K562 (cell line): ENCODE data around the gene HSPA4. TPM values are rescaled to one million over a fixed set of nuclear protein-coding genes. Genes with fewer than 3 reads are reported as not detected.

Experiments
- ADNP ChIP-seq: fragments of 200-800 bp; sonication (Bioruptor generic); IDR thresholded peaks from 2 replicates; pipeline ENCODE4 v1.6.1; 2016; ENCODE audit warnings: missing genetic modification characterization, missing compliant biosample characterization
- JUN ChIP-seq, 2 experiments: sonication (generic) in 1 of 2; formaldehyde crosslinking in 1 of 2; IDR thresholded peaks; 2 replicates each; pipeline versions ENCODE4 v1.6.1 to v1.8.0; 2012 to 2022; ENCODE audit warnings: borderline replicate concordance in 2 of 2, mild to moderate bottlenecking in 2 of 2, improper control_type of control experiment in 1 of 2, low read depth in 1 of 2, low read length in 1 of 2, missing genetic modification reagents in 1 of 2
- NFIX ChIP-seq: fragments of 250-450 bp; sonication (Bioruptor Pico); IDR thresholded peaks from 2 replicates; pipeline ENCODE4 v1.4.0; 2020; ENCODE audit warnings: low read depth, mild to moderate bottlenecking, moderate library complexity
- POLR2G ChIP-seq: fragments of 200-400 bp; formaldehyde crosslinking; IDR thresholded peaks from 2 replicates; pipeline ENCODE4 v1.6.1; 2017; ENCODE audit warnings: low read depth, mild to moderate bottlenecking, antibody characterized with exemption, low read length, moderate library complexity
- polyA plus RNA-seq, 8 experiments: library from polyadenylated mRNA; depleted of rRNA in 4 of 8; stranded (reverse) in 5 of 8; unstranded in 3 of 8; fragments of >200 nt; fragmentation: Nextera tagmentation in 2 of 8; fragmentation: Illumina TruSeq in 1 of 8; extraction: Ambion mirVana in 2 of 8; extraction: Trizol in 1 of 8; gene quantifications; 2 replicates each; pipeline versions ENCODE4 v1.2.1 to v1.2.3, GENCODE V29; 2011 to 2014; ENCODE audit warnings: inconsistent platforms in 1 of 8, missing spikeins in 1 of 8
- total RNA-seq, 7 experiments: library from RNA; depleted of rRNA in 6 of 7; stranded (reverse); fragments of >200 nt in 6 of 7; fragmentation: Illumina TruSeq in 2 of 7; extraction: Trizol in 2 of 7; gene quantifications; 2 replicates each; pipeline versions ENCODE4 v1.2.1 to v1.2.3, GENCODE V29; 2011 to 2021; ENCODE audit warnings: low replicate concordance in 1 of 7
- TF ChIP-seq, protein P1 (sequence below): sonication (generic); formaldehyde crosslinking; IDR thresholded peaks from 2 replicates; pipeline ENCODE4 v1.8.1; 2023; ENCODE audit warnings: mild to moderate bottlenecking, missing genetic modification reagents
- TF ChIP-seq, protein P2 (sequence below): fragments of 450-650 bp; IDR thresholded peaks from 2 replicates; pipeline ENCODE4 v1.6.1; 2016; ENCODE audit warnings: mild to moderate bottlenecking, moderate library complexity
- TF ChIP-seq, protein P3 (sequence below): sonication (generic); formaldehyde crosslinking; IDR thresholded peaks from 2 replicates; pipeline ENCODE4 v1.8.0; 2023; ENCODE audit warnings: missing genetic modification reagents, mild to moderate bottlenecking, borderline replicate concordance

HSPA4 gene
- total and polyA plus RNA-seq, 9 of the 15 experiments (the other 6 are each of a cell fraction or from before 2014, with no cell fraction given) = 90.3 to 286 (median 148) TPM

DNA sequence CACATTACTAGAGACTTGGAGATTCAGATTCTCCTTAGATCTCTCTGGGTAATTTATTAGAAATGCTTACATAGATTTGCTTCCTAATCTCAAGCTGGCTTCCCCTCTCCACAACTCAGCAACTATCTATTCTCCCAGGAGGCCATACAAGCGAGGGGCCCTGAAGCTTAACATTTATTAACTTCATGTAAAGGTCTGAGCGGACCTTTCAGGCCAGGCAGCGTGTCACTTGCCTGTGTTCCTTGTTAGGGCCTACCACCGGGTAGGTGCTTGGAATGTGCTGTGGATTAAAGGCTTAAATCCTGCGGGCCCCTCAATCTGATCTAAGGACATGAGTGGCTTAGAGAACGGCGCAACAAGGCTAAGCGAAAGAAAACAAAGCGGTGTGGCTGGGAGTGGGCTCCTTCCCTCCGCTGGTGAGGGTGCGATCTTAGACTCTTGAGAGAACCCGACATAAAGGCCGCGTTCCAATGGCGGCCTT is 712 bp upstream of the HSPA4 start (continued):
- TF ChIP-seq, protein P1, sequence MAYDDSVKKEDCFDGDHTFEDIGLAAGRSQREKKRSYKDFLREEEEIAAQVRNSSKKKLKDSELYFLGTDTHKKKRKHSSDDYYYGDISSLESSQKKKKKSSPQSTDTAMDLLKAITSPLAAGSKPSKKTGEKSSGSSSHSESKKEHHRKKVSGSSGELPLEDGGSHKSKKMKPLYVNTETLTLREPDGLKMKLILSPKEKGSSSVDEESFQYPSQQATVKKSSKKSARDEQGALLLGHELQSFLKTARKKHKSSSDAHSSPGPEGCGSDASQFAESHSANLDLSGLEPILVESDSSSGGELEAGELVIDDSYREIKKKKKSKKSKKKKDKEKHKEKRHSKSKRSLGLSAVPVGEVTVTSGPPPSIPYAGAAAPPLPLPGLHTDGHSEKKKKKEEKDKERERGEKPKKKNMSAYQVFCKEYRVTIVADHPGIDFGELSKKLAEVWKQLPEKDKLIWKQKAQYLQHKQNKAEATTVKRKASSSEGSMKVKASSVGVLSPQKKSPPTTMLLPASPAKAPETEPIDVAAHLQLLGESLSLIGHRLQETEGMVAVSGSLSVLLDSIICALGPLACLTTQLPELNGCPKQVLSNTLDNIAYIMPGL (CRISPR knock-in tag) = peak; percentile 56; the same call in 1 of the 2 replicates
- TF ChIP-seq, protein P2, sequence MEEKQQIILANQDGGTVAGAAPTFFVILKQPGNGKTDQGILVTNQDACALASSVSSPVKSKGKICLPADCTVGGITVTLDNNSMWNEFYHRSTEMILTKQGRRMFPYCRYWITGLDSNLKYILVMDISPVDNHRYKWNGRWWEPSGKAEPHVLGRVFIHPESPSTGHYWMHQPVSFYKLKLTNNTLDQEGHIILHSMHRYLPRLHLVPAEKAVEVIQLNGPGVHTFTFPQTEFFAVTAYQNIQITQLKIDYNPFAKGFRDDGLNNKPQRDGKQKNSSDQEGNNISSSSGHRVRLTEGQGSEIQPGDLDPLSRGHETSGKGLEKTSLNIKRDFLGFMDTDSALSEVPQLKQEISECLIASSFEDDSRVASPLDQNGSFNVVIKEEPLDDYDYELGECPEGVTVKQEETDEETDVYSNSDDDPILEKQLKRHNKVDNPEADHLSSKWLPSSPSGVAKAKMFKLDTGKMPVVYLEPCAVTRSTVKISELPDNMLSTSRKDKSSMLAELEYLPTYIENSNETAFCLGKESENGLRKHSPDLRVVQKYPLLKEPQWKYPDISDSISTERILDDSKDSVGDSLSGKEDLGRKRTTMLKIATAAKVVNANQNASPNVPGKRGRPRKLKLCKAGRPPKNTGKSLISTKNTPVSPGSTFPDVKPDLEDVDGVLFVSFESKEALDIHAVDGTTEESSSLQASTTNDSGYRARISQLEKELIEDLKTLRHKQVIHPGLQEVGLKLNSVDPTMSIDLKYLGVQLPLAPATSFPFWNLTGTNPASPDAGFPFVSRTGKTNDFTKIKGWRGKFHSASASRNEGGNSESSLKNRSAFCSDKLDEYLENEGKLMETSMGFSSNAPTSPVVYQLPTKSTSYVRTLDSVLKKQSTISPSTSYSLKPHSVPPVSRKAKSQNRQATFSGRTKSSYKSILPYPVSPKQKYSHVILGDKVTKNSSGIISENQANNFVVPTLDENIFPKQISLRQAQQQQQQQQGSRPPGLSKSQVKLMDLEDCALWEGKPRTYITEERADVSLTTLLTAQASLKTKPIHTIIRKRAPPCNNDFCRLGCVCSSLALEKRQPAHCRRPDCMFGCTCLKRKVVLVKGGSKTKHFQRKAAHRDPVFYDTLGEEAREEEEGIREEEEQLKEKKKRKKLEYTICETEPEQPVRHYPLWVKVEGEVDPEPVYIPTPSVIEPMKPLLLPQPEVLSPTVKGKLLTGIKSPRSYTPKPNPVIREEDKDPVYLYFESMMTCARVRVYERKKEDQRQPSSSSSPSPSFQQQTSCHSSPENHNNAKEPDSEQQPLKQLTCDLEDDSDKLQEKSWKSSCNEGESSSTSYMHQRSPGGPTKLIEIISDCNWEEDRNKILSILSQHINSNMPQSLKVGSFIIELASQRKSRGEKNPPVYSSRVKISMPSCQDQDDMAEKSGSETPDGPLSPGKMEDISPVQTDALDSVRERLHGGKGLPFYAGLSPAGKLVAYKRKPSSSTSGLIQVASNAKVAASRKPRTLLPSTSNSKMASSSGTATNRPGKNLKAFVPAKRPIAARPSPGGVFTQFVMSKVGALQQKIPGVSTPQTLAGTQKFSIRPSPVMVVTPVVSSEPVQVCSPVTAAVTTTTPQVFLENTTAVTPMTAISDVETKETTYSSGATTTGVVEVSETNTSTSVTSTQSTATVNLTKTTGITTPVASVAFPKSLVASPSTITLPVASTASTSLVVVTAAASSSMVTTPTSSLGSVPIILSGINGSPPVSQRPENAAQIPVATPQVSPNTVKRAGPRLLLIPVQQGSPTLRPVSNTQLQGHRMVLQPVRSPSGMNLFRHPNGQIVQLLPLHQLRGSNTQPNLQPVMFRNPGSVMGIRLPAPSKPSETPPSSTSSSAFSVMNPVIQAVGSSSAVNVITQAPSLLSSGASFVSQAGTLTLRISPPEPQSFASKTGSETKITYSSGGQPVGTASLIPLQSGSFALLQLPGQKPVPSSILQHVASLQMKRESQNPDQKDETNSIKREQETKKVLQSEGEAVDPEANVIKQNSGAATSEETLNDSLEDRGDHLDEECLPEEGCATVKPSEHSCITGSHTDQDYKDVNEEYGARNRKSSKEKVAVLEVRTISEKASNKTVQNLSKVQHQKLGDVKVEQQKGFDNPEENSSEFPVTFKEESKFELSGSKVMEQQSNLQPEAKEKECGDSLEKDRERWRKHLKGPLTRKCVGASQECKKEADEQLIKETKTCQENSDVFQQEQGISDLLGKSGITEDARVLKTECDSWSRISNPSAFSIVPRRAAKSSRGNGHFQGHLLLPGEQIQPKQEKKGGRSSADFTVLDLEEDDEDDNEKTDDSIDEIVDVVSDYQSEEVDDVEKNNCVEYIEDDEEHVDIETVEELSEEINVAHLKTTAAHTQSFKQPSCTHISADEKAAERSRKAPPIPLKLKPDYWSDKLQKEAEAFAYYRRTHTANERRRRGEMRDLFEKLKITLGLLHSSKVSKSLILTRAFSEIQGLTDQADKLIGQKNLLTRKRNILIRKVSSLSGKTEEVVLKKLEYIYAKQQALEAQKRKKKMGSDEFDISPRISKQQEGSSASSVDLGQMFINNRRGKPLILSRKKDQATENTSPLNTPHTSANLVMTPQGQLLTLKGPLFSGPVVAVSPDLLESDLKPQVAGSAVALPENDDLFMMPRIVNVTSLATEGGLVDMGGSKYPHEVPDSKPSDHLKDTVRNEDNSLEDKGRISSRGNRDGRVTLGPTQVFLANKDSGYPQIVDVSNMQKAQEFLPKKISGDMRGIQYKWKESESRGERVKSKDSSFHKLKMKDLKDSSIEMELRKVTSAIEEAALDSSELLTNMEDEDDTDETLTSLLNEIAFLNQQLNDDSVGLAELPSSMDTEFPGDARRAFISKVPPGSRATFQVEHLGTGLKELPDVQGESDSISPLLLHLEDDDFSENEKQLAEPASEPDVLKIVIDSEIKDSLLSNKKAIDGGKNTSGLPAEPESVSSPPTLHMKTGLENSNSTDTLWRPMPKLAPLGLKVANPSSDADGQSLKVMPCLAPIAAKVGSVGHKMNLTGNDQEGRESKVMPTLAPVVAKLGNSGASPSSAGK = 0 out of 2 replicates have a peak, but pooled peaks have one; percentile 33
- TF ChIP-seq JUN (IDR thresholded peaks at IDR 0.05; ENCODE audit: borderline replicate concordance, low read depth, low read length) (no peak), JUN (CRISPR knock-in tag; IDR thresholded peaks at IDR 0.05; ENCODE audit: borderline replicate concordance) (0 out of 2 replicates have a peak, but pooled peaks have one; percentile 12), POLR2G (no peak), ADNP (no peak), NFIX (CRISPR knock-in tag) (no peak)
- TF ChIP-seq, protein P3, sequence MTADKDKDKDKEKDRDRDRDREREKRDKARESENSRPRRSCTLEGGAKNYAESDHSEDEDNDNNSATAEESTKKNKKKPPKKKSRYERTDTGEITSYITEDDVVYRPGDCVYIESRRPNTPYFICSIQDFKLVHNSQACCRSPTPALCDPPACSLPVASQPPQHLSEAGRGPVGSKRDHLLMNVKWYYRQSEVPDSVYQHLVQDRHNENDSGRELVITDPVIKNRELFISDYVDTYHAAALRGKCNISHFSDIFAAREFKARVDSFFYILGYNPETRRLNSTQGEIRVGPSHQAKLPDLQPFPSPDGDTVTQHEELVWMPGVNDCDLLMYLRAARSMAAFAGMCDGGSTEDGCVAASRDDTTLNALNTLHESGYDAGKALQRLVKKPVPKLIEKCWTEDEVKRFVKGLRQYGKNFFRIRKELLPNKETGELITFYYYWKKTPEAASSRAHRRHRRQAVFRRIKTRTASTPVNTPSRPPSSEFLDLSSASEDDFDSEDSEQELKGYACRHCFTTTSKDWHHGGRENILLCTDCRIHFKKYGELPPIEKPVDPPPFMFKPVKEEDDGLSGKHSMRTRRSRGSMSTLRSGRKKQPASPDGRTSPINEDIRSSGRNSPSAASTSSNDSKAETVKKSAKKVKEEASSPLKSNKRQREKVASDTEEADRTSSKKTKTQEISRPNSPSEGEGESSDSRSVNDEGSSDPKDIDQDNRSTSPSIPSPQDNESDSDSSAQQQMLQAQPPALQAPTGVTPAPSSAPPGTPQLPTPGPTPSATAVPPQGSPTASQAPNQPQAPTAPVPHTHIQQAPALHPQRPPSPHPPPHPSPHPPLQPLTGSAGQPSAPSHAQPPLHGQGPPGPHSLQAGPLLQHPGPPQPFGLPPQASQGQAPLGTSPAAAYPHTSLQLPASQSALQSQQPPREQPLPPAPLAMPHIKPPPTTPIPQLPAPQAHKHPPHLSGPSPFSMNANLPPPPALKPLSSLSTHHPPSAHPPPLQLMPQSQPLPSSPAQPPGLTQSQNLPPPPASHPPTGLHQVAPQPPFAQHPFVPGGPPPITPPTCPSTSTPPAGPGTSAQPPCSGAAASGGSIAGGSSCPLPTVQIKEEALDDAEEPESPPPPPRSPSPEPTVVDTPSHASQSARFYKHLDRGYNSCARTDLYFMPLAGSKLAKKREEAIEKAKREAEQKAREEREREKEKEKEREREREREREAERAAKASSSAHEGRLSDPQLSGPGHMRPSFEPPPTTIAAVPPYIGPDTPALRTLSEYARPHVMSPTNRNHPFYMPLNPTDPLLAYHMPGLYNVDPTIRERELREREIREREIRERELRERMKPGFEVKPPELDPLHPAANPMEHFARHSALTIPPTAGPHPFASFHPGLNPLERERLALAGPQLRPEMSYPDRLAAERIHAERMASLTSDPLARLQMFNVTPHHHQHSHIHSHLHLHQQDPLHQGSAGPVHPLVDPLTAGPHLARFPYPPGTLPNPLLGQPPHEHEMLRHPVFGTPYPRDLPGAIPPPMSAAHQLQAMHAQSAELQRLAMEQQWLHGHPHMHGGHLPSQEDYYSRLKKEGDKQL (CRISPR knock-in tag) = no peak; the same call in 1 of the 2 replicates
